ENCODE data around the gene RALGPS1. TPM values are rescaled to one million over a fixed set of nuclear protein-coding genes. Genes with fewer than 3 reads are reported as not detected.
A peak's percentile ranks its signal among the peaks of the same experiment; 100 is the strongest.

RALGPS1 gene
- total RNA-seq, 1 experiment from 2014 or later = 18.6 TPM

- H3K4me1 ChIP-seq (ENCODE audit: insufficient read depth, low read length) = peaks cover 2% of the 10 kb centered on the region; the same call in 1 of the 2 replicates
- no peaks in the 10 kb centered on the region for H3K36me3 Mint-ChIP-seq (ENCODE audit: insufficient read depth in 1 of 3, low read depth in 3 of 3)
- H2AK5ac ChIP-seq (ENCODE audit: insufficient read length, low read length) = no peak overlapping the region
- no peak overlapping the region for H2BK120ac ChIP-seq (ENCODE audit: low read depth, low read length, poor library complexity, severe bottlenecking)
- no peak overlapping the region for H4K8ac ChIP-seq (replicated peaks; ENCODE audit: insufficient read length, low read depth, low read length)
- H3K9ac ChIP-seq (ENCODE audit: extremely low read depth, insufficient read length, low read length) = no peak overlapping the region
- no peaks in the 10 kb centered on the region for H3K9me3 ChIP-seq (ENCODE audit: control insufficient read depth, low read depth, low read length)
- no peak overlapping the region for H2AFZ ChIP-seq (ENCODE audit: low read length)
- no peak overlapping the region for H3K4me3 Mint-ChIP-seq
- no CpG with 5 or more reads among the region's 6 CpGs for WGBS (ENCODE audit: extremely low coverage, insufficient read length, low lambda C conversion rate)
- H3K4me1 Mint-ChIP-seq = peaks cover 36 to 51% of the 10 kb centered on the region in 2 experiments
- no peaks in the 10 kb centered on the region for H3K23me2 ChIP-seq (ENCODE audit: insufficient read length, low read depth, low read length, poor library complexity, severe bottlenecking)
- no peak overlapping the region for H3K23ac ChIP-seq (ENCODE audit: insufficient read length, low read depth, low read length)
- H2BK15ac ChIP-seq (ENCODE audit: low read depth, low read length) = no peak overlapping the region
- no peaks in the 10 kb centered on the region for H4K20me1 ChIP-seq (ENCODE audit: control insufficient read depth, insufficient read depth, insufficient read length)
- no peaks in the 10 kb centered on the region for H3K27me3 ChIP-seq (ENCODE audit: insufficient read depth, low read length)
- no peak overlapping the region for H3K27ac ChIP-seq (ENCODE audit: insufficient read length, low read depth, low read length)
- no peak overlapping the region for H3K27ac Mint-ChIP-seq
- DNase-seq = peak; percentile 19
- TF ChIP-seq CTCF (conservative IDR thresholded peaks at IDR 0.05) = no peak
- no peaks in the 10 kb centered on the region; the same call in 1 of the 2 replicates for H3K27me3 Mint-ChIP-seq (ENCODE audit: low read depth)
- H2BK5ac ChIP-seq (ENCODE audit: insufficient read length, low read length) = no peak overlapping the region
- H3T11ph ChIP-seq (ENCODE audit: low read length) = no peak overlapping the region
- H3K79me1 ChIP-seq (ENCODE audit: insufficient read depth, low read depth, low read length, poor library complexity, severe bottlenecking) = no peaks in the 10 kb centered on the region
- H3K14ac ChIP-seq (ENCODE audit: insufficient read depth, low read length) = no peak overlapping the region
- H3K56ac ChIP-seq (ENCODE audit: insufficient read length, low read depth, low read length) = no peak overlapping the region
- no peaks in the 10 kb centered on the region for H3K9me3 Mint-ChIP-seq
- H2BK12ac ChIP-seq (ENCODE audit: insufficient read length, low read depth, low read length) = no peak overlapping the region
- no peak overlapping the region for H3K4ac ChIP-seq (ENCODE audit: low read depth, low read length)
- no peak overlapping the region for H4K5ac ChIP-seq (ENCODE audit: insufficient read length, low read depth, low read length)
- H2BK20ac ChIP-seq (ENCODE audit: low read depth, low read length, poor library complexity, severe bottlenecking) = no peak overlapping the region
- H3K18ac ChIP-seq (ENCODE audit: insufficient read length, low read depth, low read length) = no peak overlapping the region
- H3K4me2 ChIP-seq (ENCODE audit: insufficient read depth, insufficient read length, low read length) = no peak overlapping the region
- H3K79me2 ChIP-seq (ENCODE audit: insufficient read depth, low read length) = no peaks in the 10 kb centered on the region
- H4K91ac ChIP-seq (ENCODE audit: insufficient read length, low read depth, low read length) = no peak overlapping the region
Measured at GRCh38 chr9:127131871-127132270, 217.3 kb downstream of the RALGPS1 start.

All from H9 (cell line).